ENCODE measurements around the gene ANO4.

GRCh38 chr12:100991102-100991501 lies 196.5 kb downstream of the ANO4 start:
- TF ChIP-seq EZH2 (optimal IDR thresholded peaks at IDR 0.05; ENCODE audit: low read depth, low read length) (no peak), EZH2phosphoT487 (IDR thresholded peaks at IDR 0.05; ENCODE audit: low read length) (no peak)
